ENCODE results near the gene FAM199X.

Gene FAM199X

GRCh38 chrX:104165894-104166734, at the start of gene FAM199X:
Gene FAM199X, plus strand, starts transcription at chrX:104166453. Its CDS starts 333 bp downstream, at chrX:104166786.
- peak within 1 kb of the TSS; percentile 86 for H3K27ac Mint-ChIP-seq (ENCODE audit: low read depth)
- peaks cover 35% of the 10 kb centered on the region for H3K4me1 Mint-ChIP-seq
- H3K27me3 Mint-ChIP-seq, result no peaks in the 10 kb centered on the region
- peak within 1 kb of the TSS; percentile 83 for H3K4me3 Mint-ChIP-seq
- DNase-seq (ENCODE audit: low spot score in 2 of 2) (peak; percentile 68 to 69), ATAC-seq (replicated peaks; ENCODE audit: extremely low read depth, poor library complexity, severe bottlenecking) (peak; percentile 93)
- H3K9me3 Mint-ChIP-seq, result no peaks in the 10 kb centered on the region
- H3K36me3 Mint-ChIP-seq (ENCODE audit: insufficient read depth), result peaks cover 10% of the 10 kb centered on the region

DNA sequence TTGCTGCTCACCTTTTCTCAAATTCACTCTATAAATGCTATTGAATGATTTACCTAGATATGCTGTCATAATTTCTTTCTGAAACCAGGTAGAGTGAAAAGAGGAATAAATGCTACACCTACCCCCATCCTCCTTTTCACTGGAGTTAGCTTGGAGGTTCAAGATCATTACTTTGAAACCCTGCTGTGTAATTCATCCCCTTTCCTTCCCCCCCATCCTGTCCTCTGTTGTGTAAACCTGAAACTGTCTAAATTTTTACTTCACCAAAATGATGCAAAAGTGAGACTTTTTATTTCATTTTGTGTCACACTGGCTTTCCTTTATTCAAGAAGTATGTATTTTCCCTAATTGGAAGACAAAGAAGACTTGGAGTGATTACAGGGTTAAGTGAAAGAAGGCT, 48.5 kb upstream of the FAM199X start:
- H3K36me3 Mint-ChIP-seq (ENCODE audit: insufficient read depth), result no peaks in the 10 kb centered on the region
- H3K9me3 Mint-ChIP-seq, result no peaks in the 10 kb centered on the region
- no peaks in the 10 kb centered on the region for H3K27me3 Mint-ChIP-seq
- no peak overlapping the region for H3K27ac Mint-ChIP-seq (ENCODE audit: low read depth)
- H3K4me1 Mint-ChIP-seq, result peaks cover 27% of the 10 kb centered on the region
- no peak overlapping the region for H3K4me3 Mint-ChIP-seq
- ATAC-seq (replicated peaks; ENCODE audit: extremely low read depth, poor library complexity, severe bottlenecking) (no peak), DNase-seq (ENCODE audit: low spot score in 2 of 2) (no peak)

GRCh38 chrX:104118765-104119164, 47.5 kb upstream of the FAM199X start:
- H3K4me3 Mint-ChIP-seq, result no peak overlapping the region

GRCh38 chrX:104122829-104123228, 43.4 kb upstream of the FAM199X start:
- H3K4me1 Mint-ChIP-seq, result peaks cover 21% of the 10 kb centered on the region
- H3K27me3 Mint-ChIP-seq, result no peaks in the 10 kb centered on the region
- no peaks in the 10 kb centered on the region for H3K9me3 Mint-ChIP-seq
- no peak for DNase-seq (ENCODE audit: low spot score in 2 of 2)
- no peak overlapping the region for H3K4me3 Mint-ChIP-seq
- H3K27ac Mint-ChIP-seq (ENCODE audit: low read depth), result peak overlapping the region; percentile 70
- H3K36me3 Mint-ChIP-seq (ENCODE audit: insufficient read depth), result peaks cover 7% of the 10 kb centered on the region
- peak; percentile 82 for ATAC-seq (replicated peaks; ENCODE audit: extremely low read depth, poor library complexity, severe bottlenecking)

More at GRCh38 chrX:104118765-104119164, 47.5 kb upstream of the FAM199X start:
- Mint-ChIP-seq H3K27ac (ENCODE audit: low read depth) (no peak overlapping the region), H3K9me3 (no peaks in the 10 kb centered on the region), H3K27me3 (no peaks in the 10 kb centered on the region), H3K4me1 (peaks cover 29% of the 10 kb centered on the region), H3K36me3 (ENCODE audit: insufficient read depth) (no peaks in the 10 kb centered on the region)
- no peak for DNase-seq (ENCODE audit: low spot score in 2 of 2)
- ATAC-seq (replicated peaks; ENCODE audit: extremely low read depth, poor library complexity, severe bottlenecking), result no peak

GRCh38 chrX:104126856-104127255, 39.4 kb upstream of the FAM199X start:
- Mint-ChIP-seq H3K27ac (ENCODE audit: low read depth) (no peak overlapping the region), H3K9me3 (no peaks in the 10 kb centered on the region)

GRCh38 chrX:104130808-104131207, 35.4 kb upstream of the FAM199X start:
- Mint-ChIP-seq H3K27me3 (no peaks in the 10 kb centered on the region), H3K9me3 (no peaks in the 10 kb centered on the region), H3K36me3 (ENCODE audit: insufficient read depth) (peaks cover 11% of the 10 kb centered on the region), H3K4me3 (no peak overlapping the region), H3K4me1 (peaks cover 15% of the 10 kb centered on the region), H3K27ac (ENCODE audit: low read depth) (no peak overlapping the region)
- ATAC-seq (replicated peaks; ENCODE audit: extremely low read depth, poor library complexity, severe bottlenecking) (no peak), DNase-seq (ENCODE audit: low spot score in 2 of 2) (no peak)

More at GRCh38 chrX:104126856-104127255, 39.4 kb upstream of the FAM199X start:
- Mint-ChIP-seq H3K36me3 (ENCODE audit: insufficient read depth) (peaks cover 15% of the 10 kb centered on the region), H3K4me1 (peaks cover 15% of the 10 kb centered on the region), H3K27me3 (no peaks in the 10 kb centered on the region), H3K4me3 (no peak overlapping the region)
- DNase-seq (ENCODE audit: low spot score in 2 of 2) (no peak), ATAC-seq (replicated peaks; ENCODE audit: extremely low read depth, poor library complexity, severe bottlenecking) (no peak)

DNA sequence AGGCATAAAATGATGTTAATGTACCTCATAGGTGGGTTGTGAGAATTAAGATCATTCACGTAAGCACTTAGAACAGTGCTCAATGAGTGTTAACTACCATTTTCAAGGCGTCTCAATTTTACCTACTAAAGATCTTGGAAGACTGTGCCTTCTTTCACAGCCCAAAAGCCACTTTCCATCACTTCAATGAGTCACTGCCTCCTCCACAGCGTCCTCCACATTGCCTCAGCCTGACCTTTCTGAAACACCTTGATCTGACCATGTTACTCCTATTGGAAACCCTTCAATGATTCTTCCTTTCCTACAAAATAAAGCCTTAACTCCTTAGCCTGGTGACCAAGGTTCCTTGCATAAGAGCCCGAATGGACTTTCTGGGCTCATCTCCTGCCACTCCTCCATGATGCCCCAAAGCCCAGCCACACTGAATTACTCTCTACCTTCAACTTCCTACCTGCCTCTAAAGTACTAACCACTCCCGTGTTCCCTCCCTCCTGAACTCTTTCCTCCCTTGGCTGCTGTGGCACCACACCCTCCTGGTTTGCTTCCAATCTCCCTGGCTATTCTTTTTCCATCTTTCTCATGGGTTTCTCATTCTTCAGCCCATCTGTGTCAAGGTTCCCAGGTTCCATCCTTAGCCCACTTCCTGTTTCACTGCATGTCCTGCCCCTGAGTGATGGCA, 31.5 kb upstream of the FAM199X start:
- Mint-ChIP-seq H3K27me3 (no peaks in the 10 kb centered on the region), H3K4me3 (no peak overlapping the region), H3K9me3 (no peaks in the 10 kb centered on the region), H3K27ac (ENCODE audit: low read depth) (peak overlapping the region; percentile 37), H3K36me3 (ENCODE audit: insufficient read depth) (peaks cover 8% of the 10 kb centered on the region), H3K4me1 (peaks cover 15% of the 10 kb centered on the region)
- DNase-seq (ENCODE audit: low spot score in 2 of 2) (no peak), ATAC-seq (replicated peaks; ENCODE audit: extremely low read depth, poor library complexity, severe bottlenecking) (no peak)

DNA sequence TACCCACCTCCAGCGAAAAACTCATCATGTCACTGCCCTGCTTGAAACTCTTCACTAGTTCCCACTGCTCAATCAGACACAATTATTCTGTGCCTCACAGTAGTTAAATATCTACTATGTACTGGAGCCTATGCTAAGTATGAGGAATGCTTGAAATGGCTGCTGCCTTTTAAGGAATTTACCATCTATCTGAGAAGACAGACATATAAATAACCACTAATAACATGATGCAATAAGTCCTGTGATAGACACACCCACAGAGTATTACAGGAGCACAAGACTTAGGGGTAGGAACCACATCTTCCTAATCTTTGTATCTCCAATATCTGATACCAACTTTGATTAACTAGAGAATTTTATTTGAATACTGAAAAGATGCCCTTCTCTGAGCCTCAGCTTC, 30.6 kb upstream of the FAM199X start:
- Mint-ChIP-seq H3K4me3 (no peak overlapping the region), H3K36me3 (ENCODE audit: insufficient read depth) (peaks cover 4% of the 10 kb centered on the region), H3K27ac (ENCODE audit: low read depth) (peak overlapping the region; percentile 37), H3K27me3 (no peaks in the 10 kb centered on the region), H3K9me3 (no peaks in the 10 kb centered on the region), H3K4me1 (peaks cover 15% of the 10 kb centered on the region)
- ATAC-seq (replicated peaks; ENCODE audit: extremely low read depth, poor library complexity, severe bottlenecking) (no peak), DNase-seq (ENCODE audit: low spot score in 2 of 2) (no peak)

DNA sequence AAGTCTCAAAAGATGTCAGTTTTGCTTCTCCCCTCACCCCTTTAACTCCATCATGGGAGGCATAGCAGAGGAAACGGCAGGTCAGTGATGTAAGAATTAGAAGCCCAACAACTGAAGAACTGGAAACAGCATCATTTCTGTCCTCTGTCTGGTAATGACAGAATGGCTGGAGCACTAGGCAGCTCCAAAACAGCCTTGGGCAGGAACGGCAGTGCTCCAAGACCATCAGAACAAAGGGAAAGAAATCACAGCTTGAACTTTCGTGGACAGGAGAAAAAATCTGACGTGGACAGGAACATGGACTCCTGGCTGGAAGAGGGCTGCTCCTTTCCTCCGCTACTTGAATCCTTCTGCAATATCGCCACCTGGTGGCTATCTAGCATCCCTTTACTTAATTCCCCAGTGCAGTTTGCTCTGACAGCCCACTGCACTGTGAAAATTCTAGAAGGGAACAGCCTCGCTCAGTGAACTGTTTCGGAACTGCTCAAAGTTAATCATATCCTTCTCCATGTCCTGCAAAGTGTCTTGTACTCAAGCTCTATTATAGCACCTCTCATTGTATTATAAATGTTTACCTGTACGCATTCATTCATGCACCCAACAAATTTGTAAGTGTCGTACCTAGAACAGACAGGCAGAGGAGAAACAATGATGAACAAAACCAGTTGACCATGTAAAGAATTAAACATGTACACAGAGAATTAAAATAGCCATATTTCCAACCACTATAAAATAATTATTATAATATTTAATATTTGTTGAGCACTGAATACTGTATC, 29.8 kb upstream of the FAM199X start:
- DNase-seq (ENCODE audit: low spot score in 2 of 2) (peak in 1 of 2 donors; percentile 37), ATAC-seq (replicated peaks; ENCODE audit: extremely low read depth, poor library complexity, severe bottlenecking) (peak; percentile 65)
- Mint-ChIP-seq H3K9me3 (no peaks in the 10 kb centered on the region), H3K36me3 (ENCODE audit: insufficient read depth) (peaks cover 4% of the 10 kb centered on the region), H3K27me3 (no peaks in the 10 kb centered on the region), H3K4me1 (peaks cover 15% of the 10 kb centered on the region), H3K4me3 (no peak overlapping the region), H3K27ac (ENCODE audit: low read depth) (no peak overlapping the region)

- Mint-ChIP-seq H3K4me3 (no peak overlapping the region), H3K9me3 (no peaks in the 10 kb centered on the region), H3K27me3 (no peaks in the 10 kb centered on the region), H3K4me1 (peaks cover 15% of the 10 kb centered on the region), H3K36me3 (ENCODE audit: insufficient read depth) (peaks cover 2% of the 10 kb centered on the region), H3K27ac (ENCODE audit: low read depth) (no peak overlapping the region)
- ATAC-seq (replicated peaks; ENCODE audit: extremely low read depth, poor library complexity, severe bottlenecking) (no peak), DNase-seq (ENCODE audit: low spot score in 2 of 2) (no peak)
These were observed 28.8 kb upstream of the FAM199X start for GRCh38 chrX:104137496-104137895.

DNA sequence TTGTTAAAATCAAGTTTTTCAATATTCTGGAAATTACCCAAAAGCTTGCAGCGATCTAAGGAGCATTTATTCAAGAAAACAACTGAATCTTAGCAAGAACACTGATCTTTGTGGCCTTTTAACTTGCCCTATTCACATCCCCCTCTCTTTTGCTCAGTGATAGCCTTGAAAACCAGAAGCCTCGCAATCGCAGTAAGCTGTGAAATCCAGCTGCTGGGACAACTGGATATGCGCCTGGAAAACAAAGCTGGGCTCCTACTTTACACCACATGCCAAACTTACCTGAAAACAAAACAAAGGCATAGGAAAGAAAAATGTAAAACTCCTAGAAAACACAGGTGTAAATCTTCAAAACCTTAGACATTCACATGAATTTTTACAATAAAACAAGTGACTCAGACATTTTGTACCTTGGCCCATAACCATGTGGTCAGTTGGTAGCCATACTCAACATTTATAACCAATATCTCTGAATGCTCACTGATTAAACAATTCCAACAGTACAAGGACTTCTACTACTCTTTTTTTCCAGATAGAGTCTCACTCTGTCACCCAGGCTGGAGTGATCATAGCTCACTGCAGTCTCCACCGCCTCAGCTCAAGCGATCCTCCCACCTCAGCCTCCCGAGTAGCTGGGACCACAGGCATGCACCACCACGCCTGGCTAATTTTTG, 25.0 kb upstream of the FAM199X start:
- Mint-ChIP-seq H3K27ac (ENCODE audit: low read depth) (no peak overlapping the region), H3K4me3 (no peak overlapping the region), H3K9me3 (no peaks in the 10 kb centered on the region), H3K27me3 (no peaks in the 10 kb centered on the region), H3K4me1 (peaks cover 23% of the 10 kb centered on the region), H3K36me3 (ENCODE audit: insufficient read depth) (peaks cover 2% of the 10 kb centered on the region)
- DNase-seq (ENCODE audit: low spot score in 2 of 2) (no peak), ATAC-seq (replicated peaks; ENCODE audit: extremely low read depth, poor library complexity, severe bottlenecking) (no peak)

DNA sequence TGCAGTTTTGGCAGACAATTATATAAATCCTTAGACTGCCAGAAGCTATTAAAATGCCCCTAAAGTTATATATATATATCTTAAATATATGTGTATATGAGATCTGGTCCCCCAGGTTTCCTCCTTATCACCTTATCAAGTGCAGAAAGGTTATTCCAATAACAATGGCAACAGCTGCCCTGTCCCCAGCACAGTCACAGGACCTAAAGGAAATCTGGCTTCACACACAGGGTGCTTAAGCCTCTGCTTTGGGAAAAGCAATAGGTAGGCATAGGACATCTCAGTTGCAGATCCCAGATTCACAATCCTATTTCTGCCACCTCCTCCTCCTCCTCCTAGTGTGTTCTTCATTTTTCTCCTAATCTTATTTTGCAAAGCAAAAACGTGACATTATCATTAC, 15.2 kb upstream of the FAM199X start:
- Mint-ChIP-seq H3K4me1 (peaks cover 20% of the 10 kb centered on the region), H3K9me3 (no peaks in the 10 kb centered on the region), H3K36me3 (ENCODE audit: insufficient read depth) (no peaks in the 10 kb centered on the region), H3K4me3 (no peak overlapping the region), H3K27ac (ENCODE audit: low read depth) (no peak overlapping the region), H3K27me3 (no peaks in the 10 kb centered on the region)
- ATAC-seq (replicated peaks; ENCODE audit: extremely low read depth, poor library complexity, severe bottlenecking), result no peak
- DNase-seq (ENCODE audit: low spot score in 2 of 2), result no peak
